Heart left ventricle (tissue), 16 donors: ENCODE data around the gene FOXM1. TPM values are rescaled to one million over a fixed set of nuclear protein-coding genes. Genes with fewer than 3 reads are reported as not detected.

Experiments
- ATAC-seq, 4 donors: fragments of 200-7000 bp; cut with Tn5 transposase; one replicate each; pipeline ENCODE4 v1.9.1; 2020 to 2022; ENCODE audit warnings: moderate library complexity in 4 of 4, mild to moderate bottlenecking in 3 of 4, moderate number of reproducible peaks in 1 of 4
- DNase-seq, 5 donors: peaks; one replicate each; pipeline ENCODE4 v3.0.0-alpha.2; 2020
- H3K27ac ChIP-seq, 12 donors: fragments of 200-600 bp; sonication (generic) in 4 of 12; one replicate each; pipeline versions ENCODE4 v1.5.0 to v1.8.0; 2016 to 2022; ENCODE audit warnings: mild to moderate bottlenecking in 2 of 12
- H3K27me3 ChIP-seq, 9 donors: fragments of 200-600 bp; sonication (generic) in 2 of 9; one replicate each; pipeline versions ENCODE4 v1.5.1 to v1.8.0; 2016 to 2022; ENCODE audit warnings: mild to moderate bottlenecking in 3 of 9
- H3K36me3 ChIP-seq, 9 donors: fragments of 200-600 bp; sonication (generic) in 2 of 9; one replicate each; pipeline versions ENCODE4 v1.5.0 to v1.8.0; 2018 to 2022; ENCODE audit warnings: mild to moderate bottlenecking in 2 of 9
- H3K4me1 ChIP-seq, 12 donors: fragments of 200-600 bp; sonication (generic) in 4 of 12; one replicate each; pipeline versions ENCODE4 v1.5.0 to v1.8.0; 2016 to 2022; ENCODE audit warnings: mild to moderate bottlenecking in 3 of 12
- H3K4me3 ChIP-seq, 12 donors: fragments of 200-600 bp; sonication (generic) in 4 of 12; one replicate each; pipeline versions ENCODE4 v1.5.0 to v1.8.0; 2017 to 2022; ENCODE audit warnings: mild to moderate bottlenecking in 9 of 12, moderate library complexity in 4 of 12
- H3K9me3 ChIP-seq, 12 donors: fragments of 200-600 bp; sonication (generic) in 4 of 12; one replicate each; pipeline versions ENCODE4 v1.5.0 to v1.8.0; 2016 to 2022; ENCODE audit warnings: mild to moderate bottlenecking in 1 of 12
- POLR2A ChIP-seq, 2 donors: fragments of 450-650 bp; IDR thresholded peaks; one replicate each; pipeline ENCODE4 v1.6.1; 2017; ENCODE audit warnings: antibody characterized with exemption in 2 of 2, mild to moderate bottlenecking in 2 of 2, moderate library complexity in 2 of 2
- WGBS, 4 donors: extraction: QIAGEN DNeasy Blood & Tissue Kit in 2 of 4; methylation state at CpG; one replicate each; pipeline versions ENCODE4 v1.1.5 to v1.1.7; 2013 to 2018; 5-methylcytosine and 5-hydroxymethylcytosine counted together
- intact Hi-C, 10 donors: fragments of 100-400 bp; cut with DNase I; formaldehyde crosslinking; loops; one replicate each; pipeline versions ENCODE4 v1.11.1 to v1.14.2; 2022
- polyA plus RNA-seq, 2 donors: library from polyadenylated mRNA; stranded (reverse); fragments of 200-250 nt; gene quantifications; one replicate each; pipeline ENCODE4 v1.2.3, GENCODE V29; 2013
- total RNA-seq, 9 donors: library from RNA; depleted of rRNA in 2 of 9; stranded (reverse); fragments of >200 nt in 2 of 9; fragmentation: NEBNext Ultra II Directional in 3 of 9; extraction: Animal tissue kit (Norgen Biotek cat#: 25700) in 3 of 9; gene quantifications; one replicate each; pipeline versions ENCODE4 v1.1.0 to v1.2.4, GENCODE V29; 2016 to 2023
- TF ChIP-seq, protein P1 (sequence below), 12 donors: fragments of 200-600 bp; sonication (generic) in 4 of 12; IDR thresholded peaks; one replicate each; pipeline versions ENCODE4 v1.5.0 to v1.8.0; 2018 to 2022; ENCODE audit warnings: antibody characterized with exemption in 12 of 12, mild to moderate bottlenecking in 5 of 12
- donor health status: ischemic (EF 13 %, LVEDD 7.1; RV severe dilation, severe dysfunction).
- donor health status: healthy with polysubstance abuse.
- donor health status: DM: no; HTN: yes; CAD: no.
- donor health status: DM: no; HTN: no; CAD: no.
- donor health status: ischemic (EF 25% LVEDD 6.9; RV normal size, moderate dysfunction).
- donor health status: ischemic (EF 25% LVEDD 5.7; RV mildly dilated, moderate dysfunction).
- donor health status: healthy.
- donor health status: DM: yes; HTN: yes; CAD: no.
- donor health status: ischemic (EF 35%, LVEDD 5.7; RV mildly dilated, moderate dysfunction).
- donor health status: nonischemic (EF 11% LVEDD 7.7; RV severe dilation, severe dysfunction).
- donor health status: DM: yes; HTN: yes; CAD: no.
- donor health status: PGD.
- donor health status: ischemic (EF 29% LVEDD 5.4; RV normal size, mild dysfunction).
- donor health status: nonischemic (EF 23%, LVEDD 6.1; RV moderate dilation, normal function).

FOXM1 gene
- total and polyA plus RNA-seq, 11 donors, result 0.08 to 13.5 (median 0.38) TPM

GRCh38 chr12:2825132-2825531 lies 51.8 kb downstream of the FOXM1 start:
- Histone ChIP-seq H3K4me3 (no peak overlapping the region), H3K9me3 (no peaks in the 10 kb centered on the region), H3K27me3 (no peaks in the 10 kb centered on the region), H3K4me1 (no peaks in the 10 kb centered on the region), H3K36me3 (peaks cover 0 to 100% (median 90%) of the 10 kb centered on the region in 9 donors), H3K27ac (no peak overlapping the region)
- intact Hi-C loops, result no loop called here
- ATAC-seq, result no peak
- TF ChIP-seq POLR2A (IDR thresholded peaks at IDR 0.05), result no peak
- TF ChIP-seq, protein P1, sequence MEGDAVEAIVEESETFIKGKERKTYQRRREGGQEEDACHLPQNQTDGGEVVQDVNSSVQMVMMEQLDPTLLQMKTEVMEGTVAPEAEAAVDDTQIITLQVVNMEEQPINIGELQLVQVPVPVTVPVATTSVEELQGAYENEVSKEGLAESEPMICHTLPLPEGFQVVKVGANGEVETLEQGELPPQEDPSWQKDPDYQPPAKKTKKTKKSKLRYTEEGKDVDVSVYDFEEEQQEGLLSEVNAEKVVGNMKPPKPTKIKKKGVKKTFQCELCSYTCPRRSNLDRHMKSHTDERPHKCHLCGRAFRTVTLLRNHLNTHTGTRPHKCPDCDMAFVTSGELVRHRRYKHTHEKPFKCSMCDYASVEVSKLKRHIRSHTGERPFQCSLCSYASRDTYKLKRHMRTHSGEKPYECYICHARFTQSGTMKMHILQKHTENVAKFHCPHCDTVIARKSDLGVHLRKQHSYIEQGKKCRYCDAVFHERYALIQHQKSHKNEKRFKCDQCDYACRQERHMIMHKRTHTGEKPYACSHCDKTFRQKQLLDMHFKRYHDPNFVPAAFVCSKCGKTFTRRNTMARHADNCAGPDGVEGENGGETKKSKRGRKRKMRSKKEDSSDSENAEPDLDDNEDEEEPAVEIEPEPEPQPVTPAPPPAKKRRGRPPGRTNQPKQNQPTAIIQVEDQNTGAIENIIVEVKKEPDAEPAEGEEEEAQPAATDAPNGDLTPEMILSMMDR (IDR thresholded peaks at IDR 0.05), result no peak
- no peak for DNase-seq
- 74 to 86% (median 82%) methylated on average over 4 of the region's 4 CpGs for WGBS, 4 donors

- Histone ChIP-seq H3K4me1 (no peaks in the 10 kb centered on the region), H3K27ac (no peak overlapping the region), H3K36me3 (peaks cover 0 to 100% (median 93%) of the 10 kb centered on the region in 9 donors), H3K4me3 (no peak overlapping the region), H3K27me3 (no peaks in the 10 kb centered on the region), H3K9me3 (no peaks in the 10 kb centered on the region)
- WGBS, 4 donors, result 82 to 84% (median 83%) methylated on average over 6 of the region's 6 CpGs
- DNase-seq (no peak), ATAC-seq (no peak)
- intact Hi-C loops, result loop anchor here in 1 of 10 donors (5.0 kb wide), 1 partner anchor 48 kb away; no protein-coding TSS in a partner anchor
- no peak for TF ChIP-seq POLR2A (IDR thresholded peaks at IDR 0.05)
- TF ChIP-seq, protein P1 (IDR thresholded peaks at IDR 0.05), result no peak
Observed at GRCh38 chr12:2824541-2824940, 52.4 kb downstream of the FOXM1 start.

GRCh38 chr12:2823483-2823882 lies 53.5 kb downstream of the FOXM1 start:
- H3K9me3 ChIP-seq, result no peaks in the 10 kb centered on the region
- no peak overlapping the region for H3K27ac ChIP-seq
- WGBS, 4 donors, result 75 to 80% (median 77%) methylated on average over 7 of the region's 7 CpGs
- no peak for DNase-seq
- ATAC-seq, result no peak
- H3K4me3 ChIP-seq, result no peak overlapping the region
- H3K27me3 ChIP-seq, result no peaks in the 10 kb centered on the region
- TF ChIP-seq, protein P1 (IDR thresholded peaks at IDR 0.05), result no peak
- TF ChIP-seq POLR2A (IDR thresholded peaks at IDR 0.05), result no peak
- intact Hi-C loops, result loop anchor here in 1 of 10 donors (5.0 kb wide), 1 partner anchor 49 kb away; no protein-coding TSS in a partner anchor
- H3K36me3 ChIP-seq, result peaks cover 0 to 100% (median 92%) of the 10 kb centered on the region in 9 donors
- no peaks in the 10 kb centered on the region for H3K4me1 ChIP-seq

GRCh38 chr12:2820432-2820831 lies 56.5 kb downstream of the FOXM1 start:
- no peak for ATAC-seq
- 81 to 88% (median 87%) methylated on average over 9 of the region's 9 CpGs for WGBS, 4 donors
- intact Hi-C loops, result loop anchor here in 1 of 10 donors (5.0 kb wide), 1 partner anchor 52 kb away; no protein-coding TSS in a partner anchor

More at GRCh38 chr12:2820432-2820831, 56.5 kb downstream of the FOXM1 start:
- no peaks in the 10 kb centered on the region for H3K4me1 ChIP-seq
- DNase-seq, result no peak
- H3K27me3 ChIP-seq, result no peaks in the 10 kb centered on the region
- no peaks in the 10 kb centered on the region for H3K9me3 ChIP-seq
- H3K4me3 ChIP-seq, result no peak overlapping the region
- H3K27ac ChIP-seq, result no peak overlapping the region
- peaks cover 0 to 97% (median 79%) of the 10 kb centered on the region in 9 donors for H3K36me3 ChIP-seq
- TF ChIP-seq, protein P1 (IDR thresholded peaks at IDR 0.05), result no peak
- TF ChIP-seq POLR2A (IDR thresholded peaks at IDR 0.05), result no peak
